Fibroblast of the aortic adventitia (primary cell): ENCODE results near the gene CLCN4. TPM values are rescaled to one million over a fixed set of nuclear protein-coding genes. Genes with fewer than 3 reads are reported as not detected.

Experiments used
- DNase-seq: peaks from one replicate; pipeline ENCODE4 v3.0.0-alpha.2; 2010; ENCODE audit warnings: low read depth
- H3K4me3 ChIP-seq: 2 replicates; pipeline ENCODE4 v1.5.1; 2011; ENCODE audit warnings: low read depth, mild to moderate bottlenecking, control low read depth, low read length, moderate library complexity
- CTCF ChIP-seq: IDR thresholded peaks from 2 replicates; pipeline ENCODE4 v1.5.1; 2011; ENCODE audit warnings: mild to moderate bottlenecking, low read length, control low read depth, inconsistent platforms; ENCODE audit not compliant: insufficient read depth
- total RNA-seq: library from RNA; depleted of rRNA; stranded (reverse); fragments of >200 nt; gene quantifications from 2 replicates; pipeline ENCODE4 v1.2.3, GENCODE V29; 2012; ENCODE audit warnings: low replicate concordance

The CLCN4 gene
- total RNA-seq, 1 donor = 6.7 TPM

GRCh38 chrX:10126834-10127233 lies 29.9 kb upstream of the CLCN4 start:
- no peak for DNase-seq
- H3K4me3 ChIP-seq = no peak overlapping the region
- TF ChIP-seq CTCF = no peak

- TF ChIP-seq CTCF = no peak
- no peak overlapping the region for H3K4me3 ChIP-seq
- DNase-seq = no peak
These were observed 28.4 kb upstream of the CLCN4 start for GRCh38 chrX:10128386-10128785.

- no peak overlapping the region for H3K4me3 ChIP-seq
- no peak for DNase-seq
- TF ChIP-seq CTCF = no peak
These were observed 27.5 kb upstream of the CLCN4 start for GRCh38 chrX:10129229-10129628.

- no peak for TF ChIP-seq CTCF
These were observed 26.4 kb upstream of the CLCN4 start for GRCh38 chrX:10130354-10130753.

GRCh38 chrX:10133980-10134676 lies 22.6 kb upstream of the CLCN4 start:
- H3K4me3 ChIP-seq = no peak overlapping the region
- DNase-seq = no peak
- no peak for TF ChIP-seq CTCF

More at GRCh38 chrX:10130354-10130753, 26.4 kb upstream of the CLCN4 start:
- H3K4me3 ChIP-seq = no peak overlapping the region
- DNase-seq = no peak

GRCh38 chrX:10134921-10135320 lies 21.9 kb upstream of the CLCN4 start:
- H3K4me3 ChIP-seq = no peak overlapping the region
- no peak for TF ChIP-seq CTCF
- no peak for DNase-seq
